Activated CD4-positive, CD25-positive, alpha-beta regulatory T cell treated with anti-CD3 and anti-CD28 coated beads, Interleukin-2, amount 50 U/mL, for 16 hours (primary cell): ENCODE data around the gene WDR77.

ENCODE experiments used
- DNase-seq: peaks from one replicate; pipeline ENCODE4 v3.0.0-alpha.2; 2020; ENCODE audit warnings: low read depth, low spot score

WDR77 gene

GRCh38 chr1:111469539-111469938 is 20.5 kb upstream of the WDR77 start:
- DNase-seq: no peak

DNA sequence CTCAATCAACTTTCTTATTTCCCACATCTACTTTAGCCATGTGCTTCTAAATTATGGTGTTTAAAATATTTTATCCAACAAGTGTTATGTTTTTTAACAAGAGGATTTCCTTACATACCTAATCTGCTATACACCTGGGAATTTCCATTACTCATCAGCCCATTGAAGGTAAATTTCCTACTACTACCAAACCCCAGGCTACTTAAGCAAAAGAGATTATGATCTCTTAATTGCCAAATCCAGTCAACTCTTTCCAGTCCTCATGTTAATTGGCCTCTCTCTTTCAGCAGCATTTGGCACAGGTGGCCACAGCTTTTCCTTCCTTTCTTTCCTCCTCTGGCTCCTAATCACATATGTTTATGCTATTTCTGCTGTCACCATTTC is 19.7 kb upstream of the WDR77 start:
- DNase-seq: no peak

GRCh38 chr1:111467865-111468716 is 19.0 kb upstream of the WDR77 start:
- DNase-seq: no peak

DNA sequence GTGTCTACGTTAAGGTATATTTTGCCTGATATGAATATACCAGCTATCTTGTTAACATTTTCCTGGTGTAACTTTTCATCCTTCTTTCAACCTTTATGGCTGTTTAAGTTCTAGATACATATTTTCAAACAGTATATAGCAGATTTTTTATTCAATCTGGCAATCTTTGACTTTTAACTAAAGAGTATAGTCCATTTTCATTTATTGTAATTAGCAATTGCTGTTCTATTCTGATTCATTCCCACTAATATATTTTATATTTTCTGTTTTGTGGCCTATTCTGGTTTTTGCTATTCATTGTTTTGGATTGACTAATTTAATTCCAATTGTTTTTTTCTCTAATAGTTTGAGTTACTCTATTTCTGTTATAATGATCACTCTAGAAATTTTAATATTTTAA is 17.4 kb upstream of the WDR77 start:
- no peak for DNase-seq

GRCh38 chr1:111465754-111466153 is 16.7 kb upstream of the WDR77 start:
- no peak for DNase-seq

DNA sequence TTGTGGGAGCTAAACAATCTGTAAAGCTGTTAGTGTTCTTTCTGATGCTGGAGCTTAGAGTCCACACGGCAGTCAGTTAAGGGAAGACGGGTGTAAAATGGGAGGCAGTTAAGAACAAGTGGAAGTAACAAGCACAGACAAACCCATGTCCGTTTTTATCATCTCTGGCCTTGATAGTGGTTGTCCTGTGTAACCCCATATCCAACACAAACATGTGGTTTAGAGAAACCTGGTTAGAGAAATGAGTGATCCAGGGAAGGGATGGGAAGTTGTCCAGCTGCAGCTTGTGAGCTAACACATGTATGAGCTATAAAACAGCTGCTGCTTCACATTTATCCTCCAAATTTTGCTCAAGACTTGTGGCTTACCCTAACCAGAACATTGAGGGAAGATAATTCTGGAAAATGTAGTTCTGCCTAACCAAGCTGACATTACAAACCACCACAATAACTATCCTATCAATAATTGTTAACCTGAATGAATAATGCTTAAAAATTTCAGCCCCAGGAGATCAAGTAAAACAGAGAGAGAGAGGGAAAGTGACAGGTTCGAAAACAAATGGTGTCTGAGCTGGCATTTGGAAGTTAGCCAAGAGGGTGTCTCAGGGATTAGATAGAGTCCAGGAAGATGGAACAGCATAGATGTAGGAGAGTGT is 14.1 kb upstream of the WDR77 start:
- no peak for DNase-seq

DNA sequence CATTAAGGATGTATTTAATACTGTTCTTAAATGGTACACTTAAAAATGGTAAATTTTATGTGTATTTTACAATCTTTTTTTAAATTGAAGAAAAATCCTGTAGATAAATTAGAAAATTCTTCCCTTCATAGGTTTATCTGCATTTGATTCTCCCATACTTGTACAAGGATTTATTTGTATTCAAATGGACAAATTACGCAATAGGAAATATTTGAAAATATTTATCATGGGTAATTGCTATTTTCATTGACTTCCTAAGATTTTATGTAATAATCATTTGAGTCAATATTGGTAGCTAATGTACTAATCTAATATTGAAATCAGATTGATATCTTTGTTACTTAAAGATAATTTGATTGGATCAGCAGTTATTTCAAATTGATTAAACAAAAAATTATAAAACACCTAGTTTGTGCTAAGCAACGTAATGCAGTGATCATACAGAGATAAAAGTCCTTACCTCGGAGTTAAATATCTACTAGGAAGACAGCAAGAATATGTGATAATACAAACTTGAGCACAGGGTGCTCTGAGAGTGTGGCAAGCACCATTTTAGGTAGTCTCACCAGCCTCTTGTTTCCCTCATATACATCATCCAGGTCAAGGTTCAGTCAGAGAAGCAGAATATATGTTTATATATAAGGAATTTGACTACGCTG is 13.4 kb upstream of the WDR77 start:
- no peak for DNase-seq

GRCh38 chr1:111461765-111462164 is 12.7 kb upstream of the WDR77 start:
- no peak for DNase-seq

- no peak for DNase-seq
Measured at GRCh38 chr1:111455642-111456031, 6.6 kb upstream of the WDR77 start.

GRCh38 chr1:111454859-111455641 is 6.0 kb upstream of the WDR77 start:
- no peak for DNase-seq

DNA sequence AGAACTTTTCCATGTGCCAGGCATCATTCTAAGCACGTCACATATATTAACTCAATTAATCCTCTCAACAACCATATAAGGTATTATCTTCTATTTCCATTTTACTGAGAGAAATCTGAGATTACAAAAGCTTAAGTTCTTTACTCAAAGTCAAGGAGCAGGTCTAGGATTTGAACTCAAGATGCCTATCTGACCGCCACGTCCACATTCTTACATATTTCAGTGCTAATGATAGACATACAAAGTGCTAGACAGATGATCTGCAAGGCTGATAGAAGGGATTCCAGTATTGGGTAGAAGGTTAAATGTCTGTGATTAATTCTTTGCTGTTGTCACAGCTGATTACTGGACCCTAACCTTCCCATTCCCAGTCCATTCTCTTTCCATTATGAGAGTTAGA is 4.7 kb upstream of the WDR77 start:
- DNase-seq: no peak

DNA sequence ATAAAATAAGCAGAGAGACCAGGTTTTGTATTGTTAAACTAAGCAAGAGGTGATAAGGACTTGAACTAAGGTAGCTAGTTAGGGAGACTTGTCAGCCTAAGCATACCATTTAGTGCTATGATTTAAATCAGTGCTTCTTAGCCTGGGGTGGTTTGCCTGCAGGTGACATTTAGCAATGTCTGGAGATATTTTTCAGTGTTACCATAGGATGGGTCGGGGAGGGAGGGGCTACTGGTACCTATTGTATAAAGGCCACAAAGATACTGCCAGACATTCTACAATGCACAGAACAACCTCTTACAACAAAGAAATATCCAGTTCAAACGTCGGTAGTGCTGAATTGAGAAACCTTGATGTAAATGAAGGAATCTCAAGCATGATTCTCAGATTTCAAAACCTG is 3.5 kb upstream of the WDR77 start:
- no peak for DNase-seq

- DNase-seq: no peak
Measured at GRCh38 chr1:111450185-111450584, 1.1 kb upstream of the WDR77 start.

DNA sequence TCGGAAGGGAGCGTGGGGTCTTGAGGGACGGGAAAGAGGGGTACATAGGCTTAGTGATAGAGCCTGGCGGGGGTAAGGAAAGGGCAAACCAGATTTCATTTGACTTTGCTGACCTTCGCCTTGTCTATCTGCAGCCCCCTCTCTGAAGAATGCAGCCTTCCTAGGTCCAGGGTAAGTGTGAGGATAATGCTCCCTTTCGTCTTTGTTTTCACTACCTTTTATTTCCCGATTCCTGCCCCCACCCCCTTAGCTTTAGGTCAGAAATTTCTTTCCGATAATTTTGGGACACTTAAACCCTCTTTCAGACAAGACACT is 604 bp upstream of the WDR77 start:
- no peak for DNase-seq

- peak; percentile 7 for DNase-seq
Measured at GRCh38 chr1:111448482-111448917, 556 bp downstream of the WDR77 start.

GRCh38 chr1:111446967-111447892 is 1.8 kb downstream of the WDR77 start:
- DNase-seq: no peak

DNA sequence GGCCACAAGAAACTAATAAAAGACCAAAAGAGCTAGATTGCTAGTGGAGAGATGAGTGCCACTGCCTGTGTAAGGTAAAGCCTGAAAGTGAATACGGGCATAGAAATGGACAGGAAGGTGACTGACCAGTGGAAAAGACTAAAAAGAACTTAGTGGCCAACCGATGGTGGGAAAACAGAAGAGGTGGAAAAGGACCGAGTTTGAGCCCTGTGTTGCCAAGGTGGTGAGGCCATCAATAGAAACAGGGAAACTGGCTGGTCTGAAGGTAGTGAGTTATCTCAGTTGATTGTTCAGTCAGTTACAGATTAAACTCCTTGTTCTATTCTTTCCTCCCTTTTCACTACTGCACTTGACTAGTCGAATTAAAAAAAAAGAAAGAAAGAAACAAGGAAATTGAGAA is 2.5 kb downstream of the WDR77 start:
- DNase-seq: no peak

DNA sequence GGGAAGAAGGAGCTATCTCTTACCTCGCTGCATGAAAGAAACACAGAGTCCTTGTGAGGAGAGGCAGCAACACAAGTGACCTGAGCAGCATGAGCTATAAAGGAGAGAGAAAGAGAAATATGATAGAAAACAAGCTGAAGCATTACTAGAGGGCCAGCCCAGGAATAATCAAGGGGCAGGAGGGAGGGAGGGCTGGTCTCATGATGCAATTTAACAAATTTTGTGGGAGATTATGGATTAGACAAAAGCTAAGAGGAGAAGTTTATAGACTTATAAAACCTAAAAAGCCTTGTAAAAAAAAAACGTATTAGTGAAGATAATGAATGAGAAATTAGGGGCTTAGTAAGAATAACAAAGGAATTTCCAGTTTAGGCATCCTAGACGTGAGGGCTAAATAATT is 5.0 kb downstream of the WDR77 start:
- DNase-seq: no peak

DNA sequence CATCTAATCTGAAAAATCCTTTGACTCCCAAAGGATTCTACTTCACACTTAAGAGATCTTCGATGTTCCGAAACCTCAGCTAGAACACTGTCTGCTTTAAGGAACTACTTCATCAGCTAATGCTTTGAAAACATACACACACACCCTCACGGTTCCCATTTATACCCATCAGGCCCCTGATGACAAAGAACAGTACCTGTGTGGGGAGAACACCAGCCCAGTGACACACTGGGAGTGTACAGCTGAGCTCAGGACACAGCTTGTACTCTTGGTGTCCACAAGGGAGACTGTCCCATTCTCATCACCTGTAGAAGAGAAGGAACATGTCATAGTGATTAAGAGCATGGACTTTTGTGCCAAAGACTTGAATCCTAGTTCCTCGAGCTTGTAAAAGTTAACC is 6.6 kb downstream of the WDR77 start:
- DNase-seq: no peak

- DNase-seq: peak; percentile 33
Measured at GRCh38 chr1:111441573-111442192, 7.4 kb downstream of the WDR77 start.
